ENCODE data around the gene VEZF1.
"Not testable (repeated sequence)": the region's sequence is repeated elsewhere in the genome, so short reads cannot be mapped to it uniquely, and the experiment has no call there.

VEZF1 gene

GRCh38 chr17:57974053-57974824 is 13.8 kb downstream of the VEZF1 start:
- DNase-seq (ENCODE audit: low spot score): not testable (repeated sequence)

- DNase-seq (ENCODE audit: low spot score): no peak
Measured at GRCh38 chr17:57972151-57972550, 15.9 kb downstream of the VEZF1 start.

GRCh38 chr17:57971572-57971971 is 16.5 kb downstream of the VEZF1 start:
- DNase-seq (ENCODE audit: low spot score): no peak

GRCh38 chr17:57970710-57971109 is 17.3 kb downstream of the VEZF1 start:
- peak; percentile 65 for DNase-seq (ENCODE audit: low spot score)

GRCh38 chr17:57968456-57968855 is 19.6 kb downstream of the VEZF1 start:
- DNase-seq (ENCODE audit: low spot score): no peak

- no peak for DNase-seq (ENCODE audit: low spot score)
Measured at GRCh38 chr17:57966875-57967274, 21.2 kb downstream of the VEZF1 start.

GRCh38 chr17:57966246-57966645 is 21.8 kb downstream of the VEZF1 start:
- no peak for DNase-seq (ENCODE audit: low spot score)

GRCh38 chr17:57965521-57966160 is 22.4 kb downstream of the VEZF1 start:
- no peak for DNase-seq (ENCODE audit: low spot score)

- DNase-seq (ENCODE audit: low spot score): no peak
Measured at GRCh38 chr17:57963149-57963511, 24.9 kb downstream of the VEZF1 start.

- DNase-seq (ENCODE audit: low spot score): no peak
Measured at GRCh38 chr17:57962279-57963148, 25.5 kb downstream of the VEZF1 start.

GRCh38 chr17:57959929-57960328 is 28.1 kb downstream of the VEZF1 start:
- no peak for DNase-seq (ENCODE audit: low spot score)

GRCh38 chr17:57958391-57958790 is 29.7 kb downstream of the VEZF1 start:
- DNase-seq (ENCODE audit: low spot score): not testable (repeated sequence)

GRCh38 chr17:57957886-57958285 is 30.2 kb downstream of the VEZF1 start:
- DNase-seq (ENCODE audit: low spot score): no peak

GRCh38 chr17:57957120-57957850 is 30.8 kb downstream of the VEZF1 start:
- no peak for DNase-seq (ENCODE audit: low spot score)

GRCh38 chr17:57956291-57957119 is 31.5 kb downstream of the VEZF1 start:
- no peak for DNase-seq (ENCODE audit: low spot score)

GRCh38 chr17:57955183-57955931 is 32.7 kb downstream of the VEZF1 start, which contains the start of gene CUEDC1:
TSS of gene CUEDC1 (minus strand) at chr17:57955412. CDS start at chr17:57885564, 69,848 bp downstream.
- peak; percentile 92 for DNase-seq (ENCODE audit: low spot score)

GRCh38 chr17:57954397-57955182 is 33.5 kb downstream of the VEZF1 start:
- peak; percentile 86 for DNase-seq (ENCODE audit: low spot score)

GRCh38 chr17:57953705-57954396 is 34.2 kb downstream of the VEZF1 start:
- DNase-seq (ENCODE audit: low spot score): no peak

- no peak for DNase-seq (ENCODE audit: low spot score)
Measured at GRCh38 chr17:57953219-57953618, 34.8 kb downstream of the VEZF1 start.

All from AG20443 (cell line).